DND-41 (cell line): ENCODE data around the gene GNAZ.

Experiments
- ATAC-seq: fragments of 200-7000 bp; cut with Tn5 transposase; 3 replicates; pipeline ENCODE4 v1.9.1; 2021; ENCODE audit warnings: low read depth; ENCODE audit not compliant: insufficient read depth
- DNase-seq: peaks from one replicate; pipeline ENCODE4 v3.0.0-alpha.2; 2020
- H2AFZ ChIP-seq: 2 replicates; pipeline ENCODE4 v1.6.0; 2012; ENCODE audit warnings: low read depth, low read length
- H3K27ac ChIP-seq: 2 replicates; pipeline ENCODE4 v1.5.1; 2012; ENCODE audit warnings: low read length, inconsistent platforms
- H3K27me3 ChIP-seq: fragments of 200-600 bp; sonication (generic); 2 replicates; pipeline ENCODE4 v1.6.0; 2012; ENCODE audit warnings: low read length, mild to moderate bottlenecking, inconsistent platforms; ENCODE audit not compliant: insufficient read depth, poor library complexity
- H3K36me3 ChIP-seq: 2 replicates; pipeline ENCODE4 v1.5.1; 2012; ENCODE audit warnings: low read length, inconsistent platforms; ENCODE audit not compliant: insufficient read depth
- H3K4me1 ChIP-seq: 2 replicates; pipeline ENCODE4 v1.5.1; 2012; ENCODE audit warnings: mild to moderate bottlenecking, low read length; ENCODE audit not compliant: insufficient read depth
- H3K4me2 ChIP-seq: 2 replicates; pipeline ENCODE4 v1.6.0; 2012; ENCODE audit warnings: mild to moderate bottlenecking, moderate library complexity, low read length, inconsistent platforms; ENCODE audit not compliant: insufficient read depth
- H3K4me3 ChIP-seq, 2 experiments: fragments of 200-600 bp in 1 of 2; shearing (Covaris generic) in 1 of 2; 2 replicates each; pipeline ENCODE4 v1.5.1; 2012 to 2016; ENCODE audit warnings: inconsistent platforms in 2 of 2, low read length in 2 of 2, mild to moderate bottlenecking in 2 of 2, low read depth in 1 of 2, moderate library complexity in 1 of 2
- H3K79me2 ChIP-seq: 2 replicates; pipeline ENCODE4 v1.6.0; 2012; ENCODE audit warnings: low read length, inconsistent platforms; ENCODE audit not compliant: insufficient read depth
- H3K9ac ChIP-seq: 2 replicates; pipeline ENCODE4 v1.6.0; 2012; ENCODE audit warnings: low read depth, mild to moderate bottlenecking, inconsistent platforms, low read length, moderate library complexity
- H3K9me3 ChIP-seq: 2 replicates; pipeline ENCODE4 v1.5.1; 2012; ENCODE audit warnings: low read length, moderate library complexity, mild to moderate bottlenecking, inconsistent platforms; ENCODE audit not compliant: insufficient read depth, severe bottlenecking
- H4K20me1 ChIP-seq: 2 replicates; pipeline ENCODE4 v1.6.0; 2012; ENCODE audit warnings: low read length; ENCODE audit not compliant: insufficient read depth
- EZH2 ChIP-seq: IDR thresholded peaks from 3 replicates; pipeline ENCODE4 v1.6.1; 2012; ENCODE audit warnings: borderline replicate concordance, low read depth, mild to moderate bottlenecking, moderate library complexity, low read length, inconsistent platforms; ENCODE audit not compliant: severe bottlenecking
- TF ChIP-seq, protein P1 (sequence below): IDR thresholded peaks from 2 replicates; pipeline ENCODE4 v1.5.1; 2012; ENCODE audit warnings: borderline replicate concordance, low read length, moderate library complexity, mild to moderate bottlenecking; ENCODE audit not compliant: poor library complexity, severe bottlenecking; ENCODE audit errors: extremely low read depth

Gene GNAZ

DNA sequence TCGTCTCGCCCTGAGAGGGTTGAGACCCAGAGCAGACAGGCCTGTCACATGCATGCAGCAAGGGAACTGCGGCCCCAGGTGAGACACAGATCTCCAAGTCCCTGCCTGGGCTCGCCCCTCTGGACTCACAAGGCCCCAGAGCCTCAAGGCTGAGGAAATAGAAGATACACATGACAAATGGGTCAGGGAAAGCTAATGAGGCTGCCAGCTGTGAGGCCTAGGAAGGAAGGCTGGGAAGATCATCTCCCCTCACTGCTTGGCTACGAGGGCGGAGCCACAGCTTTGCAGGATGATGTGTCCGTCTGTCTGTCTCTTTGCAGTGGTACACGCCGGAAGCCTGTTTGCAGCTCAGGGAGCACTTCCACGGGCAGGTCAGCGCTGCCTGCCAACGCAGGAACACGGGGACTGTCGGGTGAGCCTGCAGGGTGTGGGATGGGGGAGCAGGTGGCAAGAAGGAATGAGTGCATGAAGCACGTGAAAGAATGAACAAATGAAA lies 79.5 kb downstream of the GNAZ start:
- no peak overlapping the region for H2AFZ ChIP-seq
- H3K27me3 ChIP-seq: peaks cover 2% of the 10 kb centered on the region
- no peak overlapping the region for H3K27ac ChIP-seq
- no peaks in the 10 kb centered on the region for H3K79me2 ChIP-seq
- no peaks in the 10 kb centered on the region for H3K36me3 ChIP-seq
- no peaks in the 10 kb centered on the region for H3K4me1 ChIP-seq
- TF ChIP-seq, protein P1, sequence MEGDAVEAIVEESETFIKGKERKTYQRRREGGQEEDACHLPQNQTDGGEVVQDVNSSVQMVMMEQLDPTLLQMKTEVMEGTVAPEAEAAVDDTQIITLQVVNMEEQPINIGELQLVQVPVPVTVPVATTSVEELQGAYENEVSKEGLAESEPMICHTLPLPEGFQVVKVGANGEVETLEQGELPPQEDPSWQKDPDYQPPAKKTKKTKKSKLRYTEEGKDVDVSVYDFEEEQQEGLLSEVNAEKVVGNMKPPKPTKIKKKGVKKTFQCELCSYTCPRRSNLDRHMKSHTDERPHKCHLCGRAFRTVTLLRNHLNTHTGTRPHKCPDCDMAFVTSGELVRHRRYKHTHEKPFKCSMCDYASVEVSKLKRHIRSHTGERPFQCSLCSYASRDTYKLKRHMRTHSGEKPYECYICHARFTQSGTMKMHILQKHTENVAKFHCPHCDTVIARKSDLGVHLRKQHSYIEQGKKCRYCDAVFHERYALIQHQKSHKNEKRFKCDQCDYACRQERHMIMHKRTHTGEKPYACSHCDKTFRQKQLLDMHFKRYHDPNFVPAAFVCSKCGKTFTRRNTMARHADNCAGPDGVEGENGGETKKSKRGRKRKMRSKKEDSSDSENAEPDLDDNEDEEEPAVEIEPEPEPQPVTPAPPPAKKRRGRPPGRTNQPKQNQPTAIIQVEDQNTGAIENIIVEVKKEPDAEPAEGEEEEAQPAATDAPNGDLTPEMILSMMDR: no peak
- TF ChIP-seq EZH2: no peak
- no peak overlapping the region for H3K4me2 ChIP-seq
- no peaks in the 10 kb centered on the region for H3K9me3 ChIP-seq
- H3K4me3 ChIP-seq: no peak overlapping the region
- ATAC-seq (no peak), DNase-seq (no peak)
- no peak overlapping the region for H3K9ac ChIP-seq
- H4K20me1 ChIP-seq: no peaks in the 10 kb centered on the region

DNA sequence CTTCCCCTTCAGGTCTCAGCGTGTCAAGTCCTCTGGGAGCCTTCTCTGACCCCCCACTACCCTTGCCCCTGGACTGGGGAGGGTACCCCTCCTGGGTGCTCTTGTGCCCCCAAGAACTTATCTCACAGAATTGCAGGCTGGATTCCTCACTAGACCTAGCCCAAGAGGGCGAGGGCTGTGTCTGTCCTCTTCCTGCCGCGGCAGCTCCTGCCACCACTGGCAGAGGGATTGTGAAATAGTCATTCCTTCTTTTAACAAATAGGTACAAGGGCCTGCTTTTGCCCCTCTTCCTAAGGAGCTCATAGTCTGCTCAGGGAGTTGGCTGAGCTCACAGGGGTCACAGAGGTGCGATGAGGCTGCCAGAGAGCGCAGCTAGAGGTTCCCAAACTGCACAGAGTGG lies 80.4 kb downstream of the GNAZ start:
- H3K27ac ChIP-seq: no peak overlapping the region
- H3K4me3 ChIP-seq: no peak overlapping the region
- H3K79me2 ChIP-seq: no peaks in the 10 kb centered on the region
- H3K4me2 ChIP-seq: no peak overlapping the region
- H4K20me1 ChIP-seq: no peaks in the 10 kb centered on the region
- no peak for DNase-seq
- H3K9ac ChIP-seq: no peak overlapping the region
- no peaks in the 10 kb centered on the region for H3K36me3 ChIP-seq
- no peak for TF ChIP-seq EZH2
- TF ChIP-seq, protein P1: no peak
- H2AFZ ChIP-seq: no peak overlapping the region
- no peaks in the 10 kb centered on the region for H3K9me3 ChIP-seq
- H3K27me3 ChIP-seq: peaks cover 2% of the 10 kb centered on the region
- H3K4me1 ChIP-seq: no peaks in the 10 kb centered on the region
- ATAC-seq: no peak

DNA sequence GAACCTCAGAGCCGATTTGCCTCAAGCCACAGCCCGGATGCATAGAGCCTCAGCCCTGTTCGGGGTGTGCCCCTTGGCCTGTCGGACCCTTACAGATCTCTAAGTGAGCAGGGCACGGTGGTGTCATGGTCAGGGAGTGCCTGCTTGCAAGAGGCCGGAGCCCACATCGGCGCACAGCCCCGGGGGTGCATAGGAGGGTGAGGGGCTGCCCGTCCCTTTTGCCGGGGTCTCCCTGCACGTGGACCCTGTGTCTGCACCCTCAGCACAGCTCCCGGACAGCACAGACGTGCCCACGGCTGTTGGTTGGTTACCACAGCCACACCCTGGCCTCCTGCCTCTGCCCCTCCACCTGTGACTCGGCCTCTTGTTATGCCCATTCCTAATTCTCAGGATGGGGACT lies 81.5 kb downstream of the GNAZ start:
- Histone ChIP-seq H3K27me3 (peaks cover 2% of the 10 kb centered on the region), H3K4me3 (no peak overlapping the region), H3K79me2 (no peaks in the 10 kb centered on the region), H3K27ac (no peak overlapping the region), H3K4me2 (no peak overlapping the region), H3K9ac (no peak overlapping the region), H3K36me3 (no peaks in the 10 kb centered on the region), H3K4me1 (no peaks in the 10 kb centered on the region), H4K20me1 (no peaks in the 10 kb centered on the region), H3K9me3 (no peaks in the 10 kb centered on the region), H2AFZ (no peak overlapping the region)
- TF ChIP-seq, protein P1: no peak
- TF ChIP-seq EZH2: no peak
- no peak for DNase-seq
- no peak for ATAC-seq
